Right lobe of liver (tissue), 6 donors: ENCODE results near the gene FGF21. TPM values are rescaled to one million over a fixed set of nuclear protein-coding genes. Genes with fewer than 3 reads are reported as not detected.

Experiments used
- ATAC-seq, 4 donors: fragments of 200-7000 bp; cut with Tn5 transposase; one replicate each; pipeline ENCODE4 v1.9.1; 2020; ENCODE audit warnings: mild to moderate bottlenecking in 4 of 4, moderate library complexity in 4 of 4
- DNase-seq, 3 donors: peaks; one replicate each; pipeline ENCODE4 v3.0.0-alpha.2; 2020
- H3K27ac ChIP-seq, 3 donors: fragments of 200-600 bp; one replicate each; pipeline ENCODE4 v1.8.0; 2022
- H3K27me3 ChIP-seq, 2 donors: fragments of 200-600 bp; one replicate each; pipeline ENCODE4 v1.8.0; 2022
- H3K36me3 ChIP-seq, 4 donors: fragments of 200-600 bp; sonication (generic) in 1 of 4; one replicate each; pipeline versions ENCODE4 v1.5.1 to v1.8.0; 2017 to 2022; ENCODE audit warnings: control low read depth in 1 of 4
- H3K4me1 ChIP-seq, 4 donors: fragments of 200-600 bp; sonication (generic) in 1 of 4; one replicate each; pipeline versions ENCODE4 v1.5.1 to v1.8.0; 2017 to 2022; ENCODE audit warnings: control low read depth in 1 of 4
- H3K4me3 ChIP-seq, 3 donors: fragments of 200-600 bp; one replicate each; pipeline ENCODE4 v1.8.0; 2022
- H3K9me3 ChIP-seq, 4 donors: fragments of 200-600 bp; sonication (generic) in 1 of 4; one replicate each; pipeline versions ENCODE4 v1.5.1 to v1.8.0; 2017 to 2022; ENCODE audit warnings: control low read depth in 1 of 4
- POLR2A ChIP-seq: fragments of 450-650 bp; IDR thresholded peaks from one replicate; pipeline ENCODE4 v1.6.1; 2017; ENCODE audit warnings: antibody characterized with exemption, mild to moderate bottlenecking
- WGBS: methylation state at CpG from one replicate; pipeline ENCODE4 v1.1.6; 2018; ENCODE audit warnings: low coverage, low lambda C conversion rate; ENCODE audit not compliant: insufficient coverage; ENCODE audit errors: missing lambda C conversion rate; 5-methylcytosine and 5-hydroxymethylcytosine counted together
- intact Hi-C, 2 donors: fragments of 100-400 bp; cut with DNase I; formaldehyde crosslinking; loops; one replicate each; pipeline versions ENCODE4 v1.11.2 to v1.14.1; 2022
- total RNA-seq, 6 experiments: library from RNA; depleted of rRNA in 2 of 6; stranded (reverse); fragments of >200 nt in 2 of 6; fragmentation: NEBNext Ultra II Directional in 3 of 6; extraction: Animal tissue kit (Norgen Biotek cat#: 25700) in 3 of 6; gene quantifications; one replicate each; pipeline versions ENCODE4 v1.1.0 to v1.2.4, GENCODE V29; 2016 to 2023
- TF ChIP-seq, protein P1 (sequence below), 4 donors: fragments of 200-600 bp in 3 of 4; fragments of 450-650 bp in 1 of 4; IDR thresholded peaks; one replicate each; pipeline versions ENCODE4 v1.5.1 to v1.8.0; 2016 to 2022; ENCODE audit warnings: antibody characterized with exemption in 4 of 4, mild to moderate bottlenecking in 2 of 4
- donor health status: DM: no; HTN: yes; CAD: no.
- donor health status: DM: no; HTN: no; CAD: no.
- donor health status: DM: no; HTN: no; CAD: no.
- donor health status: DM: no; HTN: yes; CAD: no.
- donor health status: DM: no; HTN: yes; CAD: no.

FGF21 gene
- total RNA-seq, 6 experiments from 2014 or later = 5.1 to 55.3 (median 32.7) TPM; not detected in 1

- Histone ChIP-seq H3K27me3 (no peaks in the 10 kb centered on the region), H3K27ac (peak within 1 kb of the TSS in 2 of 3 donors; percentile 51 to 56), H3K36me3 (no peaks in the 10 kb centered on the region), H3K4me3 (peak within 1 kb of the TSS; percentile 15 to 31 (median 17)), H3K9me3 (no peaks in the 10 kb centered on the region), H3K4me1 (no peaks in the 10 kb centered on the region)
- TF ChIP-seq POLR2A = no peak
- TF ChIP-seq, protein P1, sequence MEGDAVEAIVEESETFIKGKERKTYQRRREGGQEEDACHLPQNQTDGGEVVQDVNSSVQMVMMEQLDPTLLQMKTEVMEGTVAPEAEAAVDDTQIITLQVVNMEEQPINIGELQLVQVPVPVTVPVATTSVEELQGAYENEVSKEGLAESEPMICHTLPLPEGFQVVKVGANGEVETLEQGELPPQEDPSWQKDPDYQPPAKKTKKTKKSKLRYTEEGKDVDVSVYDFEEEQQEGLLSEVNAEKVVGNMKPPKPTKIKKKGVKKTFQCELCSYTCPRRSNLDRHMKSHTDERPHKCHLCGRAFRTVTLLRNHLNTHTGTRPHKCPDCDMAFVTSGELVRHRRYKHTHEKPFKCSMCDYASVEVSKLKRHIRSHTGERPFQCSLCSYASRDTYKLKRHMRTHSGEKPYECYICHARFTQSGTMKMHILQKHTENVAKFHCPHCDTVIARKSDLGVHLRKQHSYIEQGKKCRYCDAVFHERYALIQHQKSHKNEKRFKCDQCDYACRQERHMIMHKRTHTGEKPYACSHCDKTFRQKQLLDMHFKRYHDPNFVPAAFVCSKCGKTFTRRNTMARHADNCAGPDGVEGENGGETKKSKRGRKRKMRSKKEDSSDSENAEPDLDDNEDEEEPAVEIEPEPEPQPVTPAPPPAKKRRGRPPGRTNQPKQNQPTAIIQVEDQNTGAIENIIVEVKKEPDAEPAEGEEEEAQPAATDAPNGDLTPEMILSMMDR (IDR thresholded peaks at IDR 0.05) = no peak
- DNase-seq (peak in 2 of 3 donors; percentile 69 to 76), ATAC-seq (peak; percentile 75 to 84 (median 79))
- WGBS = 10% methylated on average over 24 of the region's 31 CpGs
- intact Hi-C loops = no loop called here
Measured at GRCh38 chr19:48746738-48747575, 8.4 kb upstream of the FGF21 start, which contains the start of gene IZUMO1. Gene IZUMO1, minus strand, starts transcription at chr19:48746909. Its CDS starts 1,050 bp downstream, at chr19:48745859.

DNA sequence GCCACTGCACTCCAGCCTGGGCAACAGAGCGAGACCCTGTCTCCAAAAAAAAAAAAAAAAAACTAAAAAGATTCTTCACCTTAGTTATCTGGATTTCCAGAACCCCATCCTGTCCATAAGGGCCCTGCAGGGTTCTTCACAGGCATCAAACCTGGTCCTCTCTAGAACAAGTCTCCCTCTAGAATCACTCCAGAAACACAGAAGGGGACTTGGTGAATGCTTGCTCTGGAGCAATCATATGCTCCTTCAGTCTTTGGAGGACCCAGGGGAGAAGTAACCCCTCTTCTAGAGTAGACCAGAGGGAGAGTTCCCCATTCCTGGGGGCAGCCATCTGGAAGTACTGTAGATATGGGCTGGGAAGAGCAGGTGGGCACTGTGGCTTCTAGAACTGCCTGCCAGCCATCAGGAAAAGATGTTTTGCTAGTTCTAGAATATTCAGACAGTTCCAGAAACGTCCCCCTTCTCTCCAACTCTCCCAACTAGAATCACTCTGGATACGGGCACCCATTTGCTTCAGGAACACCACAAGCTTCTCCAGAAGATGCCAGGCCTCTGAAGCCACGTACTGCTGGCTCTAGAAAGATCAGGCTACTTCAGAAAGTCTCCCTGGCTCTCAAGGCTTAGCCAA is 5.6 kb upstream of the FGF21 start:
- Histone ChIP-seq H3K9me3 (no peaks in the 10 kb centered on the region), H3K36me3 (no peaks in the 10 kb centered on the region), H3K27me3 (no peaks in the 10 kb centered on the region), H3K27ac (no peak overlapping the region), H3K4me1 (peaks cover 0 to 10% (median 0%) of the 10 kb centered on the region in 4 donors), H3K4me3 (no peak overlapping the region)
- DNase-seq = no peak
- intact Hi-C loops = no loop called here
- WGBS = no CpG with 5 or more reads among the region's 4 CpGs
- TF ChIP-seq POLR2A = no peak
- TF ChIP-seq, protein P1 (IDR thresholded peaks at IDR 0.05) = no peak
- no peak for ATAC-seq

- DNase-seq (no peak), ATAC-seq (no peak)
- H3K4me1 ChIP-seq = peaks cover 0 to 10% (median 1%) of the 10 kb centered on the region in 4 donors
- H3K27me3 ChIP-seq = no peaks in the 10 kb centered on the region
- 100% methylated on average over 2 of the region's 31 CpGs for WGBS
- TF ChIP-seq POLR2A = no peak
- TF ChIP-seq, protein P1 (IDR thresholded peaks at IDR 0.05) = no peak
- intact Hi-C loops = no loop called here
- H3K36me3 ChIP-seq = no peaks in the 10 kb centered on the region
- no peaks in the 10 kb centered on the region for H3K9me3 ChIP-seq
- no peak overlapping the region for H3K4me3 ChIP-seq
- no peak overlapping the region for H3K27ac ChIP-seq
Measured at GRCh38 chr19:48750351-48750750, 5.0 kb upstream of the FGF21 start.

- TF ChIP-seq, protein P1 (IDR thresholded peaks at IDR 0.05) = no peak
- TF ChIP-seq POLR2A = no peak
- Histone ChIP-seq H3K4me1 (peaks cover 0 to 15% (median 3%) of the 10 kb centered on the region in 4 donors), H3K27me3 (no peaks in the 10 kb centered on the region), H3K27ac (no peak overlapping the region), H3K4me3 (no peak overlapping the region), H3K9me3 (no peaks in the 10 kb centered on the region), H3K36me3 (no peaks in the 10 kb centered on the region)
- 79% methylated on average over 9 of the region's 29 CpGs for WGBS
- no peak for ATAC-seq
- intact Hi-C loops = no loop called here
- DNase-seq = no peak
Measured at GRCh38 chr19:48750771-48751504, 4.4 kb upstream of the FGF21 start.
